Measurements from ENCODE around the gene TXLNG. TPM values are rescaled to one million over a fixed set of nuclear protein-coding genes. Genes with fewer than 3 reads are reported as not detected.

Gene TXLNG
- total and polyA plus RNA-seq, 2 donors (not counting 1 experiment from before 2014, with no cell fraction given): 12.5 to 13.1 TPM

DNA sequence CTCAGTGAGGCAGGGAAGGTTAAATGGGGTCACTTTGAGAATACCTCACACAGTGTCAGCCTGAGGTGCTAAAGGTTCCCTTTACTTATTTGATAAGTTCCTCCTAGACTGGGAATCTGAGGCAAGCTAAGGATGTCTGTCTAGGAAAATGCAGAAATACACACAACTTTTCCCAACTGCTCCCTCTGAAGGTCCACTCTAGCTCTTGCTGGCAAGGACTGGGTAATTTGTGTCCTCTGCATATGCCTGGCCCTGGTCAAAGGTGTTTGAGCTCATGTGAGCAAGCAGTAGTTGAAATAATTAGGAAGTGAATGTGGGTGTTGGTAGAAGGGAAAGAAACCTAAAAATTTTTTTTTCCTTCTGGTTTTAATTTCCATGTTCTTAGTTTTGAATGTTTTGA, 21.3 kb downstream of the TXLNG start:
- peaks cover 5% of the 10 kb centered on the region for H4K20me1 ChIP-seq (ENCODE audit: control insufficient read depth, insufficient read depth, low read length, poor library complexity, severe bottlenecking)
- no peak overlapping the region for H3K27ac Mint-ChIP-seq
- intact Hi-C loops (cut with micrococcal nuclease): no loop called here
- ChIA-PET CTCF (interaction anchor here (1.4 kb wide), 1 partner anchor 19 kb away, joined by 3 read pairs; no protein-coding TSS in a partner anchor), POLR2A (no interaction called here)
- H3K4me1 ChIP-seq (ENCODE audit: control insufficient read depth in 2 of 2, insufficient read depth in 2 of 2, low read length in 2 of 2): peaks cover 4 to 6% of the 10 kb centered on the region in 2 donors
- H2AFZ ChIP-seq (ENCODE audit: insufficient read depth, low read depth, low read length, poor library complexity, severe bottlenecking): no peak overlapping the region
- H3K79me2 ChIP-seq (ENCODE audit: control insufficient read depth, insufficient read depth, low read length): peaks cover 43% of the 10 kb centered on the region
- DNase-seq (no peak), ATAC-seq (ENCODE audit: low read depth) (no peak)
- no peaks in the 10 kb centered on the region for H3K36me3 ChIP-seq (replicated peaks in 1 of 2; ENCODE audit: control extremely low read depth in 1 of 2, control insufficient read depth in 1 of 2, extremely low read depth in 1 of 2, insufficient read depth in 2 of 2, low read length in 1 of 2)
- no peak overlapping the region for H3K4me3 Mint-ChIP-seq
- H3K9me3 ChIP-seq (ENCODE audit: control extremely low read depth in 1 of 3, control insufficient read depth in 2 of 3, insufficient read depth in 1 of 3, low read length in 2 of 3): no peaks in the 10 kb centered on the region
- no peaks in the 10 kb centered on the region for H3K9me3 Mint-ChIP-seq (ENCODE audit: insufficient read depth)
- H3K4me1 Mint-ChIP-seq: peaks cover 27% of the 10 kb centered on the region
- H3K27me3 ChIP-seq (replicated peaks in 1 of 4; ENCODE audit: control extremely low read depth in 1 of 4, control insufficient read depth in 3 of 4, insufficient read depth in 4 of 4, low read length in 3 of 4): no peaks in the 10 kb centered on the region
- H3K27me3 Mint-ChIP-seq: no peaks in the 10 kb centered on the region
- H3K4me2 ChIP-seq (replicated peaks; ENCODE audit: low read depth, low read length, poor library complexity, severe bottlenecking): no peak overlapping the region
- no peak overlapping the region for H3K9ac ChIP-seq (ENCODE audit: low read length)
- TF ChIP-seq CTCF (IDR thresholded peaks at IDR 0.05) (no peak), EZH2 (IDR thresholded peaks at IDR 0.05; ENCODE audit: borderline replicate concordance, insufficient read depth, low read depth, low read length, poor library complexity, severe bottlenecking) (no peak)
- no peak overlapping the region for H3K4me3 ChIP-seq (ENCODE audit: control extremely low read depth in 1 of 5, extremely low read depth in 1 of 5, insufficient read depth in 1 of 5, low read depth in 2 of 5, low read length in 4 of 5)
- no peak overlapping the region for H3K27ac ChIP-seq (ENCODE audit: low read length in 2 of 2)

GRCh38 chrX:16807976-16808542, 21.8 kb downstream of the TXLNG start:
- Histone ChIP-seq H3K9ac (ENCODE audit: low read length) (no peak overlapping the region), H3K4me3 (ENCODE audit: control extremely low read depth in 1 of 5, extremely low read depth in 1 of 5, insufficient read depth in 1 of 5, low read depth in 2 of 5, low read length in 4 of 5) (no peak overlapping the region), H3K4me2 (replicated peaks; ENCODE audit: low read depth, low read length, poor library complexity, severe bottlenecking) (no peak overlapping the region), H3K79me2 (ENCODE audit: control insufficient read depth, insufficient read depth, low read length) (peaks cover 40% of the 10 kb centered on the region), H3K4me1 (ENCODE audit: control insufficient read depth in 2 of 2, insufficient read depth in 2 of 2, low read length in 2 of 2) (peaks cover 4 to 6% of the 10 kb centered on the region in 2 donors), H2AFZ (ENCODE audit: insufficient read depth, low read depth, low read length, poor library complexity, severe bottlenecking) (no peak overlapping the region), H3K36me3 (replicated peaks in 1 of 2; ENCODE audit: control extremely low read depth in 1 of 2, control insufficient read depth in 1 of 2, extremely low read depth in 1 of 2, insufficient read depth in 2 of 2, low read length in 1 of 2) (peaks cover 0 to 2% of the 10 kb centered on the region in 2 experiments), H3K27me3 (replicated peaks in 1 of 4; ENCODE audit: control extremely low read depth in 1 of 4, control insufficient read depth in 3 of 4, insufficient read depth in 4 of 4, low read length in 3 of 4) (no peaks in the 10 kb centered on the region), H3K9me3 (ENCODE audit: control extremely low read depth in 1 of 3, control insufficient read depth in 2 of 3, insufficient read depth in 1 of 3, low read length in 2 of 3) (no peaks in the 10 kb centered on the region), H4K20me1 (ENCODE audit: control insufficient read depth, insufficient read depth, low read length, poor library complexity, severe bottlenecking) (peaks cover 5% of the 10 kb centered on the region), H3K27ac (ENCODE audit: low read length in 2 of 2) (no peak overlapping the region)
- H3K9me3 Mint-ChIP-seq (ENCODE audit: insufficient read depth): no peaks in the 10 kb centered on the region
- intact Hi-C loops (cut with micrococcal nuclease): no loop called here
- TF ChIP-seq CTCF (IDR thresholded peaks at IDR 0.05) (no peak), EZH2 (IDR thresholded peaks at IDR 0.05; ENCODE audit: borderline replicate concordance, insufficient read depth, low read depth, low read length, poor library complexity, severe bottlenecking) (no peak)
- H3K27ac Mint-ChIP-seq: no peak overlapping the region
- peaks cover 27% of the 10 kb centered on the region for H3K4me1 Mint-ChIP-seq
- CTCF ChIA-PET: interaction anchor here (1.4 kb wide), 1 partner anchor 18 kb away, joined by 3 read pairs; no protein-coding TSS in a partner anchor
- no peak overlapping the region for H3K4me3 Mint-ChIP-seq
- H3K27me3 Mint-ChIP-seq: no peaks in the 10 kb centered on the region
- DNase-seq: no peak
- ATAC-seq (ENCODE audit: low read depth): no peak
- WGBS (ENCODE audit: insufficient coverage): 100% methylated on average over 1 of the region's 4 CpGs
- POLR2A ChIA-PET: no interaction called here

Data from B cell (primary cell).